ENCODE measurements around the gene NEUROD2. TPM values are rescaled to one million over a fixed set of nuclear protein-coding genes. Genes with fewer than 3 reads are reported as not detected.

NEUROD2 gene
- total and polyA plus RNA-seq, 10 of the 15 experiments (the other 5 are each of a cell fraction or from before 2014, with no cell fraction given) = not detected

DNA sequence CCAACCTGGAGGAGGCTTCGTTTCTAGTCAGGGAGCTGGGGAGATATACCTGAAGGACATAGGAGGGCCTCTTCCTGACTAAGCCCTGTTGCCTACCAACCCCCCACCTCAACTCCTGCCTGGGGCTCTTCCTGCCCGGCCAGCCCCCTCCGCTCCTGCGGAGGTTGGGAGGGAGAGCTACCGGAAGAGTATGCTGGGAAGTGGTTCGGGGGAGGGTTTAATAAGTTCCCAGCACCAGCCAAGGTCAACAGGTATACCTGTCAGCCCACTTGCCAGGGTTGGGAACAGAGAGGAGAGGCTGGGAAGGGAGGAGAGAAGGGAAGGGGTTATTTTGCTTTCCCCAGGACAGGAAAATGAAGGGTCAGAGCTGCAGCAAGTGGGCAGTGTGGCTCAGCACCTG lies 23.7 kb upstream of the NEUROD2 start:
- SMC1A ChIA-PET (ENCODE audit: uncharacterized antibody, unreplicated experiment) = interaction anchor here (0.9 kb wide), 1 partner anchor 9 kb away, joined by 5 read pairs; no protein-coding TSS in a partner anchor
- WGBS (ENCODE audit: insufficient coverage, insufficient replicate concordance, low lambda C conversion rate, missing lambda C conversion rate) = 40% methylated on average over 6 of the region's 6 CpGs
- DNase-seq (ENCODE audit: low read depth, low spot score) (no peak), FAIRE-seq (no peak), ATAC-seq (no peak)
- BruUV-seq (replicated peaks) = no TSS peak
- Histone ChIP-seq H2AFZ (ENCODE audit: control insufficient read depth, low read depth, low read length) (no peak overlapping the region), H3K4me3 (no peak overlapping the region), H3K4me2 (ENCODE audit: control insufficient read depth, insufficient read depth) (no peak overlapping the region), H3K9me3 (replicated peaks; ENCODE audit: control insufficient read depth, insufficient read depth, low read length) (no peaks in the 10 kb centered on the region), H3K27ac (ENCODE audit: control insufficient read depth, insufficient read depth) (no peak overlapping the region), H3K4me1 (ENCODE audit: control insufficient read depth, insufficient read depth, low read length) (peaks cover 3% of the 10 kb centered on the region), H3K9ac (ENCODE audit: control insufficient read depth, insufficient read depth, low read length) (no peak overlapping the region), H3K36me3 (ENCODE audit: control insufficient read depth in 2 of 2, insufficient read depth in 2 of 2, low read length in 1 of 2) (no peaks in the 10 kb centered on the region), H3K79me2 (ENCODE audit: control insufficient read depth, insufficient read depth, low read length) (no peaks in the 10 kb centered on the region), H3K27me3 (replicated peaks in 1 of 2; ENCODE audit: control insufficient read depth in 2 of 2, insufficient read depth in 2 of 2, low read length in 1 of 2) (peaks cover 5 to 6% of the 10 kb centered on the region in 2 experiments), H4K20me1 (ENCODE audit: control insufficient read depth, insufficient read depth) (no peaks in the 10 kb centered on the region)
- CTCF ChIA-PET = interaction anchor here (0.8 to 15.5 kb wide), 7 partner anchors 9 to 215 kb away, joined by 3 to 225 read pairs (median 3); no protein-coding TSS in a partner anchor
- intact Hi-C loops (cut with micrococcal nuclease; ENCODE audit: unreplicated experiment) (no loop called here), in situ Hi-C loops (cut with MboI) (no loop called here)
- POLR2A ChIA-PET = interaction anchor here (0.5 to 0.6 kb wide), 2 partner anchors 176 to 203 kb away, joined by 4 to 6 read pairs; no protein-coding TSS in a partner anchor
- RAD21 ChIA-PET (ENCODE audit: unreplicated experiment) = interaction anchor here (1.2 kb wide), 1 partner anchor 10 kb away, joined by 5 read pairs; no protein-coding TSS in a partner anchor
- TF ChIP-seq, protein P1, sequence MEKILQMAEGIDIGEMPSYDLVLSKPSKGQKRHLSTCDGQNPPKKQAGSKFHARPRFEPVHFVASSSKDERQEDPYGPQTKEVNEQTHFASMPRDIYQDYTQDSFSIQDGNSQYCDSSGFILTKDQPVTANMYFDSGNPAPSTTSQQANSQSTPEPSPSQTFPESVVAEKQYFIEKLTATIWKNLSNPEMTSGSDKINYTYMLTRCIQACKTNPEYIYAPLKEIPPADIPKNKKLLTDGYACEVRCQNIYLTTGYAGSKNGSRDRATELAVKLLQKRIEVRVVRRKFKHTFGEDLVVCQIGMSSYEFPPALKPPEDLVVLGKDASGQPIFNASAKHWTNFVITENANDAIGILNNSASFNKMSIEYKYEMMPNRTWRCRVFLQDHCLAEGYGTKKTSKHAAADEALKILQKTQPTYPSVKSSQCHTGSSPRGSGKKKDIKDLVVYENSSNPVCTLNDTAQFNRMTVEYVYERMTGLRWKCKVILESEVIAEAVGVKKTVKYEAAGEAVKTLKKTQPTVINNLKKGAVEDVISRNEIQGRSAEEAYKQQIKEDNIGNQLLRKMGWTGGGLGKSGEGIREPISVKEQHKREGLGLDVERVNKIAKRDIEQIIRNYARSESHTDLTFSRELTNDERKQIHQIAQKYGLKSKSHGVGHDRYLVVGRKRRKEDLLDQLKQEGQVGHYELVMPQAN (conservative IDR thresholded peaks at IDR 0.05) = no peak
- TF ChIP-seq MLLT1 (IDR thresholded peaks at IDR 0.05) (no peak), ZNF217 (IDR thresholded peaks at IDR 0.05) (no peak), CUX1 (IDR thresholded peaks at IDR 0.05; ENCODE audit: insufficient replicate concordance, low read depth, low read length) (no peak), YY1 (IDR thresholded peaks at IDR 0.05; ENCODE audit: low read depth, low read length) (no peak), HCFC1 (IDR thresholded peaks at IDR 0.05; ENCODE audit: low read length) (no peak), BACH1 (IDR thresholded peaks at IDR 0.05; ENCODE audit: borderline replicate concordance) (no peak), PKNOX1 (IDR thresholded peaks at IDR 0.05) (no peak)
- TF ChIP-seq, protein P2, sequence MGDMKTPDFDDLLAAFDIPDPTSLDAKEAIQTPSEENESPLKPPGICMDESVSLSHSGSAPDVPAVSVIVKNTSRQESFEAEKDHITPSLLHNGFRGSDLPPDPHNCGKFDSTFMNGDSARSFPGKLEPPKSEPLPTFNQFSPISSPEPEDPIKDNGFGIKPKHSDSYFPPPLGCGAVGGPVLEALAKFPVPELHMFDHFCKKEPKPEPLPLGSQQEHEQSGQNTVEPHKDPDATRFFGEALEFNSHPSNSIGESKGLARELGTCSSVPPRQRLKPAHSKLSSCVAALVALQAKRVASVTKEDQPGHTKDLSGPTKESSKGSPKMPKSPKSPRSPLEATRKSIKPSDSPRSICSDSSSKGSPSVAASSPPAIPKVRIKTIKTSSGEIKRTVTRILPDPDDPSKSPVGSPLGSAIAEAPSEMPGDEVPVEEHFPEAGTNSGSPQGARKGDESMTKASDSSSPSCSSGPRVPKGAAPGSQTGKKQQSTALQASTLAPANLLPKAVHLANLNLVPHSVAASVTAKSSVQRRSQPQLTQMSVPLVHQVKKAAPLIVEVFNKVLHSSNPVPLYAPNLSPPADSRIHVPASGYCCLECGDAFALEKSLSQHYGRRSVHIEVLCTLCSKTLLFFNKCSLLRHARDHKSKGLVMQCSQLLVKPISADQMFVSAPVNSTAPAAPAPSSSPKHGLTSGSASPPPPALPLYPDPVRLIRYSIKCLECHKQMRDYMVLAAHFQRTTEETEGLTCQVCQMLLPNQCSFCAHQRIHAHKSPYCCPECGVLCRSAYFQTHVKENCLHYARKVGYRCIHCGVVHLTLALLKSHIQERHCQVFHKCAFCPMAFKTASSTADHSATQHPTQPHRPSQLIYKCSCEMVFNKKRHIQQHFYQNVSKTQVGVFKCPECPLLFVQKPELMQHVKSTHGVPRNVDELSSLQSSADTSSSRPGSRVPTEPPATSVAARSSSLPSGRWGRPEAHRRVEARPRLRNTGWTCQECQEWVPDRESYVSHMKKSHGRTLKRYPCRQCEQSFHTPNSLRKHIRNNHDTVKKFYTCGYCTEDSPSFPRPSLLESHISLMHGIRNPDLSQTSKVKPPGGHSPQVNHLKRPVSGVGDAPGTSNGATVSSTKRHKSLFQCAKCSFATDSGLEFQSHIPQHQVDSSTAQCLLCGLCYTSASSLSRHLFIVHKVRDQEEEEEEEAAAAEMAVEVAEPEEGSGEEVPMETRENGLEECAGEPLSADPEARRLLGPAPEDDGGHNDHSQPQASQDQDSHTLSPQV (IDR thresholded peaks at IDR 0.05) = no peak

All from GM12878 (cell line).